K562 (cell line): ENCODE results near the gene CCL3. TPM values are rescaled to one million over a fixed set of nuclear protein-coding genes. Genes with fewer than 3 reads are reported as not detected.

Source experiments
- ATAC-seq: fragments of 200-7000 bp; cut with Tn5 transposase; 3 replicates; pipeline ENCODE4 v1.9.1; 2020; ENCODE audit warnings: moderate library complexity
- BruUV-seq: library from RNA; stranded (reverse); fragments of 400-500 nt; replicated peaks from 2 replicates; lab custom pipeline; 2021; lab: Mats Ljungman, UMichigan
- CTCF ChIA-PET: fragments of 300-600 bp; formaldehyde crosslinking; extraction: SDS; loops from one replicate; lab custom pipeline; 2021; ENCODE audit warnings: low intra/inter-chr PET ratio; lab: Yijun Ruan, JAX
- POLR2A ChIA-PET: fragments of 300-600, 350-650 bp; sonication (Branson Sonifier 250); formaldehyde crosslinking; extraction: SDS; loops from one replicate; lab custom pipeline; 2021; ENCODE audit warnings: antibody characterized with exemption, inconsistent platforms; lab: Yijun Ruan, JAX
- DNase-seq, 4 experiments: peaks; one replicate each; pipeline versions ENCODE4 v3.0.0 to v3.0.0-alpha.2; 2011 to 2018; ENCODE audit warnings: low spot score in 3 of 4, mixed read lengths in 3 of 4; ENCODE audit errors: extremely low read depth in 1 of 4
- FAIRE-seq: peaks from 2 replicates; lab custom pipeline; 2011; peaks lifted over from hg19 to GRCh38; lab: Jason Lieb, UNC
- H2AFZ ChIP-seq: 2 replicates; pipeline ENCODE4 v1.6.0; 2011; ENCODE audit warnings: low read depth, low read length, control low read depth, inconsistent platforms
- H3K27ac ChIP-seq: fragments of 200-600 bp; 3 replicates; pipeline ENCODE4 v1.8.0; 2011; ENCODE audit warnings: low read depth, mild to moderate bottlenecking, control low read depth, inconsistent platforms, low read length, moderate library complexity, mixed read lengths; ENCODE audit errors: extremely low read depth
- H3K27me3 ChIP-seq, 2 experiments: fragments of 300-600 bp in 1 of 2; 2 replicates in 1 of 2; 3 replicates in 1 of 2; pipeline versions ENCODE4 v1.6.0 to v1.8.0; 2011; ENCODE audit warnings: inconsistent platforms in 2 of 2, low read length in 2 of 2, mild to moderate bottlenecking in 1 of 2, mixed read lengths in 1 of 2, moderate library complexity in 1 of 2; ENCODE audit not compliant: control insufficient read depth in 2 of 2, insufficient read depth in 2 of 2
- H3K36me3 ChIP-seq: fragments of 300-600 bp; 3 replicates; pipeline ENCODE4 v1.8.0; 2011; ENCODE audit warnings: mild to moderate bottlenecking, low read length, inconsistent platforms; ENCODE audit not compliant: control insufficient read depth, insufficient read depth
- H3K4me1 ChIP-seq, 2 experiments: fragments of 200-600 bp in 1 of 2; replicated peaks in 1 of 2; 2 replicates in 1 of 2; 3 replicates in 1 of 2; pipeline versions ENCODE4 v1.5.1 to v1.8.0; 2011; ENCODE audit warnings: inconsistent platforms in 2 of 2, low read length in 2 of 2, mild to moderate bottlenecking in 1 of 2, mixed read lengths in 1 of 2, moderate library complexity in 1 of 2; ENCODE audit not compliant: control insufficient read depth in 2 of 2, insufficient read depth in 2 of 2
- H3K4me2 ChIP-seq: 2 replicates; pipeline ENCODE4 v1.6.1; 2011; ENCODE audit warnings: low read length, control low read depth, inconsistent platforms, mixed read lengths; ENCODE audit not compliant: insufficient read depth
- H3K4me3 ChIP-seq: fragments of 200-600 bp; sonication (generic), shearing (Covaris generic); 2 replicates; pipeline ENCODE4 v1.5.1; 2016; ENCODE audit warnings: control low read depth, inconsistent platforms
- H3K79me2 ChIP-seq: fragments of 200-600 bp; 3 replicates; pipeline ENCODE4 v1.8.0; 2011; ENCODE audit warnings: low read length, inconsistent platforms; ENCODE audit not compliant: control insufficient read depth, insufficient read depth
- H3K9ac ChIP-seq, 2 experiments: 2 replicates each; pipeline versions ENCODE4 v1.6.0 to v1.6.1; 2011; ENCODE audit warnings: low read depth in 2 of 2, low read length in 2 of 2, control low read depth in 1 of 2, inconsistent platforms in 1 of 2, mild to moderate bottlenecking in 1 of 2, mixed read lengths in 1 of 2; ENCODE audit not compliant: insufficient read depth in 1 of 2
- H3K9me1 ChIP-seq: one replicate; pipeline ENCODE4 v1.6.0; 2011; ENCODE audit warnings: inconsistent platforms, mild to moderate bottlenecking, low read length, moderate library complexity; ENCODE audit not compliant: control insufficient read depth, insufficient read depth
- H3K9me3 ChIP-seq: replicated peaks from 2 replicates; pipeline ENCODE4 v1.5.1; 2011; ENCODE audit warnings: low read depth, low read length, inconsistent platforms; ENCODE audit not compliant: control insufficient read depth, insufficient read depth
- H4K20me1 ChIP-seq: replicated peaks from 2 replicates; pipeline ENCODE4 v1.6.1; 2011; ENCODE audit warnings: low read length, inconsistent platforms, mixed read lengths; ENCODE audit not compliant: control insufficient read depth, insufficient read depth
- ATF3 ChIP-seq, 2 experiments: fragments of 450-650 bp in 1 of 2; sonication (generic) in 1 of 2; formaldehyde crosslinking in 1 of 2; IDR thresholded peaks in 1 of 2; conservative IDR thresholded peaks in 1 of 2; 2 replicates each; pipeline versions ENCODE4 v1.6.1 to v1.8.1; 2016 to 2023; ENCODE audit warnings: mild to moderate bottlenecking in 2 of 2, moderate library complexity in 2 of 2, inconsistent platforms in 1 of 2, missing genetic modification reagents in 1 of 2
- CTBP1 ChIP-seq: fragments of 450-650 bp; IDR thresholded peaks from 2 replicates; pipeline ENCODE4 v1.6.1; 2016; ENCODE audit warnings: borderline replicate concordance
- E2F5 ChIP-seq: sonication (generic); formaldehyde crosslinking; IDR thresholded peaks from 2 replicates; pipeline ENCODE4 v1.8.0; 2022; ENCODE audit warnings: mild to moderate bottlenecking, missing genetic modification reagents
- KAT8 ChIP-seq: fragments of 450-650 bp; IDR thresholded peaks from 2 replicates; pipeline ENCODE4 v1.6.1; 2016; ENCODE audit warnings: low read depth, mild to moderate bottlenecking
- NEUROD1 ChIP-seq: fragments of 150-350 bp; IDR thresholded peaks from 2 replicates; pipeline ENCODE4 v1.6.1; 2014; ENCODE audit warnings: borderline replicate concordance, low read length, low read depth; ENCODE audit not compliant: partially characterized antibody
- SMAD2 ChIP-seq: fragments of 150-350 bp; IDR thresholded peaks from 2 replicates; pipeline ENCODE4 v1.6.1; 2014; ENCODE audit warnings: low read depth, mild to moderate bottlenecking, low read length
- SPI1 ChIP-seq: IDR thresholded peaks from 2 replicates; pipeline ENCODE4 v1.6.1; 2011; ENCODE audit warnings: low read depth, low read length, control low read depth, borderline replicate concordance
- SRSF3 ChIP-seq: fragments of 200-400 bp; formaldehyde crosslinking; IDR thresholded peaks from 2 replicates; pipeline ENCODE4 v1.6.1; 2016; ENCODE audit warnings: mild to moderate bottlenecking, low read length, moderate library complexity; ENCODE audit not compliant: insufficient read depth
- YY1 ChIP-seq, 3 experiments: IDR thresholded peaks; 2 replicates each; pipeline ENCODE4 v1.6.1; 2011; ENCODE audit warnings: low read length in 2 of 3, mild to moderate bottlenecking in 2 of 3, moderate library complexity in 2 of 3, borderline replicate concordance in 1 of 3, control low read depth in 1 of 3, low read depth in 1 of 3; ENCODE audit not compliant: insufficient read depth in 3 of 3, insufficient replicate concordance in 2 of 3, control insufficient read depth in 1 of 3, insufficient read length in 1 of 3; ENCODE audit errors: extremely low read depth in 1 of 3
- ZBTB43 ChIP-seq: sonication (generic); formaldehyde crosslinking; IDR thresholded peaks from 2 replicates; pipeline ENCODE4 v1.8.0; 2023; ENCODE audit warnings: mild to moderate bottlenecking, missing genetic modification reagents
- ZNF134 ChIP-seq: fragments of 250-450 bp; sonication (Bioruptor Pico); conservative IDR thresholded peaks from 2 replicates; pipeline ENCODE4 v1.4.0; 2020
- ZNF384 ChIP-seq: IDR thresholded peaks from 2 replicates; pipeline ENCODE4 v1.6.1; 2012; ENCODE audit warnings: low read depth, low read length, improper control_type of control experiment
- ZNF444 ChIP-seq: fragments of 250-450 bp; sonication (Bioruptor Pico); IDR thresholded peaks from 2 replicates; pipeline ENCODE4 v1.4.0; 2020; ENCODE audit warnings: mild to moderate bottlenecking, moderate library complexity
- ZNF449 ChIP-seq: fragments of 250-450 bp; sonication (Bioruptor Pico); IDR thresholded peaks from 2 replicates; pipeline ENCODE4 v1.8.0; 2022; ENCODE audit warnings: moderate library complexity, mild to moderate bottlenecking, inconsistent platforms
- ZNF695 ChIP-seq: fragments of 450-650 bp; formaldehyde crosslinking; IDR thresholded peaks from 2 replicates; pipeline ENCODE4 v1.4.0; 2020; ENCODE audit warnings: mild to moderate bottlenecking, moderate library complexity
- WGBS: fragments of 100-300 bp; shearing (Covaris generic); methylation state at CpG from one replicate; pipeline ENCODE4 v1.1.6; 2016; ENCODE audit warnings: low coverage, mixed read lengths; ENCODE audit not compliant: insufficient coverage; ENCODE audit errors: missing lambda C conversion rate; 5-methylcytosine and 5-hydroxymethylcytosine counted together
- in situ Hi-C: fragments of 300-500 bp; cut with MboI; formaldehyde crosslinking; loops from 4 replicates; pipeline ENCODE4 v1.15.0; 2018; ENCODE audit warnings: inconsistent platforms, mixed read lengths
- intact Hi-C: fragments of 100-400 bp; cut with micrococcal nuclease; formaldehyde crosslinking; loops from 2 replicates; pipeline ENCODE4 v1.14.2; 2022
- polyA plus RNA-seq, 8 experiments: library from polyadenylated mRNA; depleted of rRNA in 4 of 8; stranded (reverse) in 5 of 8; unstranded in 3 of 8; fragments of >200 nt; fragmentation: Nextera tagmentation in 2 of 8; fragmentation: Illumina TruSeq in 1 of 8; extraction: Ambion mirVana in 2 of 8; extraction: Trizol in 1 of 8; gene quantifications; 2 replicates each; pipeline versions ENCODE4 v1.2.1 to v1.2.3, GENCODE V29; 2011 to 2014; ENCODE audit warnings: inconsistent platforms in 1 of 8, missing spikeins in 1 of 8
- total RNA-seq, 7 experiments: library from RNA; depleted of rRNA in 6 of 7; stranded (reverse); fragments of >200 nt in 6 of 7; fragmentation: Illumina TruSeq in 2 of 7; extraction: Trizol in 2 of 7; gene quantifications; 2 replicates each; pipeline versions ENCODE4 v1.2.1 to v1.2.3, GENCODE V29; 2011 to 2021; ENCODE audit warnings: low replicate concordance in 1 of 7

CCL3 gene
- total and polyA plus RNA-seq, 9 of the 15 experiments (the other 6 are each of a cell fraction or from before 2014, with no cell fraction given) = 0.58 TPM; not detected in 8

GRCh38 chr17:36057911-36058310 lies 32.0 kb downstream of the CCL3 start (continued):
- TF ChIP-seq SMAD2 (no peak), E2F5 (no peak), NEUROD1 (no peak), SPI1 (no peak)

- WGBS = 0% methylated on average over 4 of the region's 4 CpGs
- Histone ChIP-seq H3K27me3 (no peaks in the 10 kb centered on the region; a peak in 1 of 5 replicates), H2AFZ (no peak overlapping the region), H3K4me1 (no peaks in the 10 kb centered on the region), H3K4me3 (no peak overlapping the region), H3K79me2 (no peaks in the 10 kb centered on the region), H3K9ac (no peak overlapping the region), H3K27ac (no peak overlapping the region), H3K9me3 (no peaks in the 10 kb centered on the region)
- BruUV-seq = no TSS peak
- in situ Hi-C loops = no loop called here
- POLR2A ChIA-PET = interaction anchor here (0.6 to 0.7 kb wide), 3 partner anchors 397 to 750 kb away, joined by 3 read pairs; no protein-coding TSS in a partner anchor
- intact Hi-C loops = no loop called here
- DNase-seq = no peak
- TF ChIP-seq ZNF384 (no peak), ZNF695 (CRISPR knock-in tag) (no peak), SRSF3 (no peak), ZNF134 (no peak), ZNF444 (CRISPR knock-in tag) (no peak), ZBTB43 (CRISPR knock-in tag) (no peak), CTBP1 (no peak), ZNF449 (no peak), ATF3 (IDR thresholded peaks at IDR 0.05) (no peak), ATF3 (CRISPR knock-in tag; conservative IDR thresholded peaks at IDR 0.05) (no peak), KAT8 (no peak), YY1 (IDR thresholded peaks at IDR 0.05; ENCODE audit: borderline replicate concordance in 1 of 3, control insufficient read depth in 1 of 3, extremely low read depth in 1 of 3, insufficient read depth in 3 of 3, insufficient read length in 1 of 3, insufficient replicate concordance in 2 of 3, low read depth in 1 of 3, low read length in 2 of 3) (no peak)
- TF ChIP-seq, all 486 proteins: peak for 0
- H3K36me3 ChIP-seq = no peaks in the 10 kb centered on the region
- CTCF ChIA-PET = no interaction called here
- ATAC-seq (no peak), FAIRE-seq (no peak)
- no peaks in the 10 kb centered on the region for H3K9me1 ChIP-seq
- no peaks in the 10 kb centered on the region for H4K20me1 ChIP-seq
- H3K4me2 ChIP-seq = no peak overlapping the region
Measured at GRCh38 chr17:36055921-36056520, 33.9 kb downstream of the CCL3 start.
